GM19397 (cell line): ENCODE measurements around the gene CRY1.
"Not testable (repeated sequence)": the region's sequence is repeated elsewhere in the genome, so short reads cannot be mapped to it uniquely, and the experiment has no call there.

Experiments
- ATAC-seq: cut with Tn5 transposase; IDR thresholded peaks from one replicate; pipeline ENCODE4 v1.9.1; 2021; ENCODE audit warnings: mild to moderate bottlenecking, moderate library complexity; ENCODE audit not compliant: unreplicated experiment

The CRY1 gene

DNA sequence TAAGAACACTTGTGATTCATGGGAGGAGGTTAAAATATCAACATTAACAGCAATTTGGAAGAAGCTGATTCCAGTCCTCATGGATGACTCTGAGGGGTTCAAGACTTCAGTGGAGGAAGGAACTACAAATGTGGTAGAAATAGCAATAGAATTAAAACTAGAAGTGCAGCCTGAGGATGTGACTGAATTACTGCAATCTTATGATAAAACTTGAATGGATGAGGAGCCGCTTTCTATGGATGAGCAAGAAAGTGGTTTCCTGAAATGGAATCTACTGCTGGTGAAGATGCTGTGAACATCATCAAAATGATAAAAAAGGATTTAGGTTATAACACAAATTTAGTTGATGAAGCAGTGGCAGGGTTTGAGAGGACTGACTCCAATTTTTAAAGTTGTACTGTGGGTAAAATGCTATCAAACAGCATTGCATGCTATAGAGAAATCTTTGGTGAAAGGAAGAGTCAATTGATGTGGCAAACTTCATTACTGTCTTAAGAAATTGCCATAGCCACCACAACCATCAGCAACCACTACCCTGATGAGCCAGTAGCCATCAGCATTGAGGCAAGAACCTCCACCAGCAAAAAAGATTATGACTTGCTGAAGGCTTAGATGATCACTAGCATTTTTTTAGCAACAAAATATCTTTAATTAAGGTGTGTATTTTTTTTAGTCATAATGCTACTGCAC, 80.5 kb downstream of the CRY1 start:
- ATAC-seq = no peak

DNA sequence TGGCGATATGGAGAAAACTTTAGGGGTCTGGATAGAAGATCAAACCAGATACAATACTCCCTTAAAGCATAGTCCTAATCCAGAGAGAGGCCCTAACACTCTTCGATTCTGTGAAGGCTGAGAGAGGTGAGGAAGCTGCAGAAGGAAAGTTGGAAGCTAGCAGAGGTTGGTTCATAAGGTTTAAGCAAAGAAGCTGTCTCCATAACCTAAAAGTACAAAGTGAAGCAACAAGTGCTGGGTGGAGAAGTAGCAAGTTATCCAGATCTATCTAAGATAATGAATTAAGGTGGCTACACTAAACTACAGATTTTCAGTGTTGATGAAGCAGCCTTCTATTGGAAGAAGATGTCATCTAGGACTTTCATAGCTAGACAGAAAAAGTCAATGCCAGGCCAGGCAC, 81.8 kb downstream of the CRY1 start:
- ATAC-seq = no peak

DNA sequence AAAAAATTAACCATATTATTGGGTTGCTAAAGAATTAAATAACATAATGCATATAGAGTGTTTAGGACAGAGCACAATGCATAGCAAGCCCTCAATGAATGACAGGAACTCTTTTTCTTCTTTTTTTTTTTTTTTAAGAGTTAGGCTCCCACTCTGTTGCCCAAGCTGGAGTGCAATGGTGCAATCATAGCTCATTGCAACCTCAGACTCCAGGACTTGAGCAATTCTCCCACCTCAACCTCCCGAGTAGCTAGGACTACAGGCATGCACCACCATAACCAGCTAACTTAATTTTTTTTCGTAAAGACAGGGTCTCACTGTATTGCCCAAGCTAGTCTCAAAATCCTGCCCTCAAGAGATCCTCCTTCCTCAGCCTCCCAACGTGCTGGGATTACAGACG, 85.9 kb downstream of the CRY1 start:
- ATAC-seq = no peak

- ATAC-seq = not testable (repeated sequence)
These were observed 90.7 kb downstream of the CRY1 start for GRCh38 chr12:107002665-107003064.

DNA sequence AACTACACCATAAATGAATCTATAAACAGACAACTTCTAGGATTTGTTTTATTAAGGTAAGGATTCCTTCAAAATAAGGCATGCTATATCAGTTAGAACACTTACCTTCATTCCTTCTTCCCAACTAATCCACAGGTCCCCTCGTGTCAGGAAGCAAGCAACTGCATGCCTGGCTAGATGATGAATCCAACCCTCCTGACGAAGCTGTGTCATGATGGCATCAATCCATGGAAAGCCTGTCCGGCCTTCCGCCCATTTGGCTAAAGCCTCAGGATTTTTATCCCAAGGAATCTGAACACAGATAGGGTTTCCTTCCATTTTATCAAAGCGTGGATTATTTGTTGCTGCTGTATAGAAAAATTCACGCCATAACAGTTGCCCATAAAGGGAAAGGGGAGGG, 93.9 kb downstream of the CRY1 start:
- ATAC-seq = no peak

- ATAC-seq = no peak
These were observed 95.4 kb downstream of the CRY1 start for GRCh38 chr12:106997916-106998315.

DNA sequence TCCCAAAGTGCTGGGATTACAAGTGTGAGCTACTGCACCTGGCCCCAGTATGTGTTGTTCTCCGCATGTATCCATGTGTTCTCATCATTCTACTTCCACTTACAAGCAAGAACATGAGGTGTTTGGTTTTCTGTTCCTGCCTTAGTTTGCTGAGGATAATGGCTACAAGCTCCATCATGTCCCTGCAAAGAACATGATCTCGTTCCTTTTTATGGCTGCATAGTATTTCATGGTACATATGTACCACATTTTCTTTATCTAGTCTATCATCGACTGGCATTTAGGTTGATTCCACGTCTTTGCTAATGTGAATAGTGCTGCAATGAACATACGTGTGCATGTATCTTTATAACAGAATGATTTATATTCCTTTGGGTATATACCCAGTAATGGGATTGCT, 97.2 kb downstream of the CRY1 start:
- not testable (repeated sequence) for ATAC-seq

GRCh38 chr12:106994579-106995220, 98.6 kb downstream of the CRY1 start:
- ATAC-seq = no peak

GRCh38 chr12:106987846-106988245, 105.5 kb downstream of the CRY1 start:
- no peak for ATAC-seq

GRCh38 chr12:106986625-106987389, 106.5 kb downstream of the CRY1 start, which contains the start of gene MTERF2:
Gene MTERF2 (minus strand): TSS chr12:106987146. CDS start chr12:106978714, 8,432 bp downstream.
- peak; percentile 90 for ATAC-seq

DNA sequence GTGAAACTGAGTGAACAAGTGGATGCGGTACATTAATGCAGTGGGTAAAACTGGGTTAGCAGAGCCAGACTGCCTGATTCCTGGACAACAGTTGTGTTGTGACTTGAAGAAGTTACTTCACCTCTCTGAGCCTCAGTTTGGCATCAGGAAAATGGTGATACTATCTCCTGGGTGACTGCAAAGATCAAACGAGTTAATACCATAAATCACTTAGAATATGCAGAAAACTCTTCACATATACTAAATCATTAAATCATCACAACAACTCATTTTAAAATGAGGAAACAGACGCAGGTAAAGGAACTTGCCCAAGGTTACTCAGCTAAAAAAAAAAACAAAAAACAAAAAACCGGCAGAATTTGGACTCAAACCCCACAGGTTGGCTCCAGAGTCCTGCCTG, 107.2 kb downstream of the CRY1 start:
- ATAC-seq = no peak

DNA sequence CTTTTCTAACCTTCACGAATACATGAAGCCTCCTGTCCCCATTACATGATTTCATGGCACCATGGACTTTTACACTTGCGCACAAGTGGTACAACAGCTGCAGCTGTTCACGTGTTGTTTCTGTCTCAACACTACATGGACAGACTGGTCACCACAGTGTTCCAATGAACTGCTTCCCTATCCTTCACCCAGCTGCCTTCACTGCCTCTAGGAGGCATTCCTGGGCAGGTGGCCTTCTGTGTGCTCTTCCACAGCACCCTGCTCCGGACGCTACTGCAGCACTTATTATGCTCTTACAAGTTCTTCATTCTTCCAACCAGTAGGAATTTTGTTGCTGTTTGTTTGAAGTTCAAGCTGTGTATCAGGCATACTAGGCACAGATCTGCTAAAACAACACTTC, 107.9 kb downstream of the CRY1 start:
- ATAC-seq = no peak

DNA sequence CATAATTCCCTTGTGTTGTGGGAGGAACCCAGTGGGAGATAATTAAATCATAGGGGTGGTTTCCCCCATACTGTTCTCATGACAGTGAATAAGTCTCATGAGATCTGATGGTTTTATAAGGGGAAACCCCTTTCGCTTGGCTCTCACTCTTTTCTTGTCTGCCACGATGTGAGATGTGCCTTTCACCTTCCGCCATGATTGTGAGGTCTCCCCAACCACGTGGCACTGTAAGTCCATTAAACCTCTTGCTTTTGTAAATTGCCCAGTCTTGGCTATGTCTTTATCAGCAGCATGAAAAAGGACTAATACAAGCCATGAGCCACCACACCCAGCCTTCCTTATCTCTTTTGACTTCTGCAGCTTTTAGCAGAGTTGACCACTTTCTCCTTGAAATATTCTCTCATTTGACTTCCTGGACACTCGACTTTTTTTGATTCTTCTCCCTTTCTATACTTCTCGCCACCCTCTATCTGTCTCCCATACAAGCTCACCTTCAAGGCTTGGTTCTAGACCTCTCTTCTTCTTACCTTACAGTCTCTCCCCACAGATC, 108.7 kb downstream of the CRY1 start:
- ATAC-seq = no peak

DNA sequence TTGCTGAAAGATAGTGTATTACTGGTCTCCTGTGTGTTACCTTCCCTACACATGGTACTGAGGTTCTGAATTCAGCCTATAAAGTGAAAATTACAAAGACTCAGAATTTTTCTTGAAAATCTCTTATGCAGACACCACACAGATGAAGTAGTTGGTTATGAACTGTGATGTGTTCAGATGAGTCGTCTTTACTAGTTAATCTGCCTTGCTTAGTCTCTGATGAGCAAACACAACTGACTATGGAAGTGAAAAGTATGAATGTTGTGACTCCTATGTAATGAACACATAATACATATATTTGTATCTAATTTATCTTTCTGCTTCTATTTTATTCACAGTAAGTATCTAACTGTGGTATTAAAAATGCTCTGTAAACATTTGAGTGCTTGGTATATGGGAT, 111.1 kb downstream of the CRY1 start:
- ATAC-seq = no peak

DNA sequence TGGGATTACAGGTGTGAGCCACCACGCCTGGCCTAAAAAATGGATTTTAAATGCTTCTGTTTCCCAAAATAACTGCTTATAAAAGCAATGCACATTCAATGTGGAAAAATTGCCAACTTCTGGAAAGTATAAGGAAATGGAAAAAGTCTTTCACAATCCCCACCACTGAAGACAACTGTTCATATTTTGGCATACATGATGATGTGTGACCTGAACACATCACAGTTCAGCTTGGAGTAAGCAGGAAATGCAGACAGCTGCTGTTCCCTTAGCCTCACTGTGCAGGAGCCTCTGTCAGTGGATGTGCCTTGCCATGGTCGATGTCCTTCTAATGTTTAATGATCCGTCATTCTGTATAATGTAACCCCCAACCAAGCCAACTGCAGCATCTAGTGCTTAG, 111.6 kb downstream of the CRY1 start:
- no peak for ATAC-seq

- ATAC-seq = no peak
These were observed 112.4 kb downstream of the CRY1 start for GRCh38 chr12:106980944-106981343.

- ATAC-seq = no peak
These were observed 115.1 kb downstream of the CRY1 start for GRCh38 chr12:106978035-106978800.

- no peak for ATAC-seq
These were observed 116.7 kb downstream of the CRY1 start for GRCh38 chr12:106976668-106977067.

- no peak for ATAC-seq
These were observed 117.2 kb downstream of the CRY1 start for GRCh38 chr12:106975993-106976658.

DNA sequence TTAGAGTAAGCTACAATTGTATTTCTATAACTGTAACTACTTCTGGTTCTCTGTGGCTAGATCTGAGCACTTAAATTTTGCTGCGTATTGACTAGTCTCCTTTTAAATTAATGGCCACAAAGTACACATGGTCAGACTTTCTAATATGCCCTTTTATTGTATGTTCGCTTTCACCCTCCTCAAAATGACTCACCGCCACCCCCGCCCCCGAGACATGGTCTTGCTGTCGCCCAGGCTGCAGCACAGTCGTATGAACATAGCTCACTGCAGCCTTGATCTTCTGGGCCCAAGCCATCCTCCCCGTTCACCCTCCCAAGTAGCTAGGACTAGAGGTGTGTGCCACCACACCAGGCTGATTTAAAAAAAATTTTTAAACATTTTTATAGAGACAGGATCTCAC, 118.3 kb downstream of the CRY1 start:
- no peak for ATAC-seq
